GM12878 (cell line): Measurements from ENCODE around the gene TSPAN15. TPM values are rescaled to one million over a fixed set of nuclear protein-coding genes. Genes with fewer than 3 reads are reported as not detected.
"Not testable (repeated sequence)": the region's sequence is repeated elsewhere in the genome, so short reads cannot be mapped to it uniquely, and the experiment has no call there.

Source experiments
- ATAC-seq: fragments of 200-7000 bp; cut with Tn5 transposase; 3 replicates; pipeline ENCODE4 v1.9.1; 2020; ENCODE audit warnings: mild to moderate bottlenecking, moderate library complexity
- BruUV-seq: library from RNA; stranded (reverse); fragments of 400-500 nt; replicated peaks from 2 replicates; lab custom pipeline; 2021; lab: Mats Ljungman, UMichigan
- CTCF ChIA-PET: fragments of 300-600 bp; sonication (Branson Sonifier 250); formaldehyde crosslinking; extraction: SDS; loops from one replicate; lab custom pipeline; 2021; ENCODE audit warnings: inconsistent platforms; lab: Yijun Ruan, JAX
- POLR2A ChIA-PET: fragments of 350-600 bp; formaldehyde crosslinking; extraction: SDS; loops from one replicate; lab custom pipeline; 2021; ENCODE audit warnings: inconsistent platforms; lab: Charles Lee
- RAD21 ChIA-PET: fragments of 300-600 bp; sonication (Branson Sonifier 250); formaldehyde crosslinking; loops from one replicate; lab custom pipeline; 2023; ENCODE audit warnings: antibody characterized with exemption; ENCODE audit not compliant: unreplicated experiment; lab: Charles Lee
- SMC1A ChIA-PET: fragments of 300-600 bp; sonication (Branson Sonifier 250); formaldehyde crosslinking; loops from one replicate; lab custom pipeline; 2023; ENCODE audit not compliant: unreplicated experiment, uncharacterized antibody; lab: Charles Lee
- DNase-seq: peaks from one replicate; pipeline ENCODE4 v3.0.0-alpha.2; 2011; ENCODE audit warnings: low read depth, low spot score
- FAIRE-seq: peaks from 3 replicates; lab custom pipeline; 2011; peaks lifted over from hg19 to GRCh38; lab: Jason Lieb, UNC
- H2AFZ ChIP-seq: 2 replicates; pipeline ENCODE4 v1.6.0; 2011; ENCODE audit warnings: low read depth, low read length, control low read depth; ENCODE audit not compliant: control insufficient read depth
- H3K27ac ChIP-seq: 2 replicates; pipeline ENCODE4 v1.5.1; 2011; ENCODE audit warnings: control low read depth; ENCODE audit not compliant: control insufficient read depth, insufficient read depth
- H3K27me3 ChIP-seq, 2 experiments: replicated peaks in 1 of 2; 2 replicates each; pipeline versions ENCODE4 v1.6.0 to v1.6.1; 2011; ENCODE audit warnings: low read length in 1 of 2; ENCODE audit not compliant: control insufficient read depth in 2 of 2, insufficient read depth in 2 of 2
- H3K36me3 ChIP-seq, 2 experiments: 2 replicates each; pipeline ENCODE4 v1.5.1; 2011; ENCODE audit warnings: low read length in 1 of 2; ENCODE audit not compliant: control insufficient read depth in 2 of 2, insufficient read depth in 2 of 2
- H3K4me1 ChIP-seq: 2 replicates; pipeline ENCODE4 v1.6.1; 2011; ENCODE audit warnings: mild to moderate bottlenecking, low read length, moderate library complexity, mixed read lengths; ENCODE audit not compliant: control insufficient read depth, insufficient read depth
- H3K4me2 ChIP-seq: 2 replicates; pipeline ENCODE4 v1.6.0; 2011; ENCODE audit warnings: control low read depth; ENCODE audit not compliant: control insufficient read depth, insufficient read depth
- H3K4me3 ChIP-seq: fragments of 200-600 bp; sonication (generic); 2 replicates; pipeline ENCODE4 v1.5.1; 2016
- H3K79me2 ChIP-seq: 2 replicates; pipeline ENCODE4 v1.6.0; 2011; ENCODE audit warnings: low read length; ENCODE audit not compliant: control insufficient read depth, insufficient read depth
- H3K9ac ChIP-seq: 2 replicates; pipeline ENCODE4 v1.8.0; 2011; ENCODE audit warnings: low read length, control low read depth, mixed read lengths; ENCODE audit not compliant: control insufficient read depth, insufficient read depth
- H3K9me3 ChIP-seq: replicated peaks from 3 replicates; pipeline ENCODE4 v1.5.1; 2011; ENCODE audit warnings: mild to moderate bottlenecking, low read length; ENCODE audit not compliant: control insufficient read depth, insufficient read depth
- H4K20me1 ChIP-seq: 2 replicates; pipeline ENCODE4 v1.6.0; 2011; ENCODE audit not compliant: control insufficient read depth, insufficient read depth
- BACH1 ChIP-seq: fragments of 450-650 bp; IDR thresholded peaks from 2 replicates; pipeline ENCODE4 v1.6.1; 2017; ENCODE audit warnings: mild to moderate bottlenecking, borderline replicate concordance
- GATAD2B ChIP-seq: fragments of 450-650 bp; conservative IDR thresholded peaks from 2 replicates; pipeline ENCODE4 v1.6.1; 2017; ENCODE audit warnings: low read depth, mild to moderate bottlenecking, moderate library complexity
- LARP7 ChIP-seq: fragments of 450-650 bp; IDR thresholded peaks from 2 replicates; pipeline ENCODE4 v1.6.1; 2017; ENCODE audit warnings: mild to moderate bottlenecking
- ZNF217 ChIP-seq: fragments of 450-650 bp; IDR thresholded peaks from 2 replicates; pipeline ENCODE4 v1.6.1; 2017; ENCODE audit warnings: antibody characterized with exemption, mild to moderate bottlenecking
- WGBS: methylation state at CpG from one replicate; pipeline ENCODE4 v1.1.6; 2016; ENCODE audit warnings: low lambda C conversion rate; ENCODE audit not compliant: insufficient replicate concordance, insufficient coverage; ENCODE audit errors: missing lambda C conversion rate; 5-methylcytosine and 5-hydroxymethylcytosine counted together
- in situ Hi-C: fragments of 300-500 bp; cut with MboI; formaldehyde crosslinking; loops from 9 replicates; pipeline ENCODE4 v1.14.3; 2018; ENCODE audit warnings: mixed read lengths
- intact Hi-C: fragments of 100-400 bp; cut with micrococcal nuclease; formaldehyde crosslinking; loops from one replicate; pipeline ENCODE4 v1.14.2; 2022; ENCODE audit not compliant: unreplicated experiment
- polyA plus RNA-seq, 11 experiments: library from polyadenylated mRNA; depleted of rRNA in 4 of 11; unstranded in 6 of 11; stranded (reverse) in 5 of 11; fragments of >200 nt; fragmentation: Nextera tagmentation in 4 of 11; fragmentation: Illumina TruSeq in 1 of 11; extraction: Ambion mirVana in 4 of 11; extraction: Trizol in 1 of 11; gene quantifications; 1 replicate in 1 of 11; 2 replicates in 10 of 11; pipeline versions ENCODE4 v1.2.1 to v1.2.3, GENCODE V29; 2011 to 2016; ENCODE audit warnings: inconsistent platforms in 2 of 11, missing spikeins in 2 of 11, low read depth in 1 of 11
- total RNA-seq, 4 experiments: library from RNA; depleted of rRNA in 3 of 4; stranded (reverse); fragments of >200 nt in 3 of 4; fragmentation: Illumina TruSeq in 1 of 4; extraction: Trizol in 1 of 4; gene quantifications; 2 replicates each; pipeline versions ENCODE4 v1.2.1 to v1.2.3, GENCODE V29; 2013 to 2021

The TSPAN15 gene
- total and polyA plus RNA-seq, 10 of the 15 experiments (the other 5 are each of a cell fraction or from before 2014, with no cell fraction given): 1.3 to 8.5 (median 2.4) TPM; not detected in 2

- H3K9me3 ChIP-seq, H2AFZ ChIP-seq, H3K27ac ChIP-seq, FAIRE-seq, intact Hi-C loops, H3K4me3 ChIP-seq, in situ Hi-C loops, H3K36me3 ChIP-seq, DNase-seq, H3K9ac ChIP-seq, BruUV-seq, H3K27me3 ChIP-seq, H3K4me2 ChIP-seq, ATAC-seq, H4K20me1 ChIP-seq, H3K4me1 ChIP-seq, H3K79me2 ChIP-seq: not testable (repeated sequence)
- ChIA-PET RAD21 (interaction anchor here (1.3 to 3.3 kb wide), 3 partner anchors 14 to 21 kb away, joined by 4 to 16 read pairs (median 5); no protein-coding TSS in a partner anchor), POLR2A (interaction anchor here (0.6 to 1.6 kb wide), 5 partner anchors 12 to 125 kb away, joined by 3 to 5 read pairs (median 3); no protein-coding TSS in a partner anchor), SMC1A (interaction anchor here (1.5 to 3.3 kb wide), 3 partner anchors 15 to 37 kb away, joined by 3 to 14 read pairs (median 5); no protein-coding TSS in a partner anchor), CTCF (interaction anchor here (0.9 to 3.2 kb wide), 10 partner anchors 10 to 508 kb away, joined by 3 to 14 read pairs (median 4); no protein-coding TSS in a partner anchor)
- 66% methylated on average over 16 of the region's 16 CpGs for WGBS
- peak; percentile 56; the same call in 1 of the 2 replicates for TF ChIP-seq ZNF217
Observed at GRCh38 chr10:69450395-69450794, 870 bp upstream of the TSPAN15 start.

GRCh38 chr10:69451784-69452251 is 553 bp downstream of the TSPAN15 start:
- Histone ChIP-seq H3K36me3 (no peaks in the 10 kb centered on the region), H3K27ac (no peak overlapping the region), H3K79me2 (no peaks in the 10 kb centered on the region; the same call in 1 of the 2 replicates), H2AFZ (peak overlapping the region; percentile 73; the same call in 1 of the 2 replicates), H3K4me2 (peak overlapping the region; percentile 67), H3K9ac (peak overlapping the region; percentile 45), H3K27me3 (no peaks in the 10 kb centered on the region; a peak in 1 of 4 replicates)
- ChIA-PET RAD21 (interaction anchor here (3.3 kb wide), 1 partner anchor 13 kb away, joined by 16 read pairs; no protein-coding TSS in a partner anchor), SMC1A (interaction anchor here (1.8 to 3.3 kb wide), 2 partner anchors 11 to 14 kb away, joined by 7 to 14 read pairs; no protein-coding TSS in a partner anchor)
- FAIRE-seq: no peak
- in situ Hi-C loops: no loop called here
- intact Hi-C loops: no loop called here
- no TSS peak for BruUV-seq
- TF ChIP-seq LARP7 (peak; percentile 60; the same call in 1 of the 2 replicates), BACH1 (no peak), GATAD2B (0 out of 2 replicates have a peak, but pooled peaks have one; percentile 48)
- TF ChIP-seq, all 136 proteins: peak for 2
- ATAC-seq: peak; percentile 18
- POLR2A ChIA-PET: interaction anchor here (0.9 to 1.6 kb wide), 3 partner anchors 10 to 18 kb away, joined by 3 to 4 read pairs (median 3); no protein-coding TSS in a partner anchor
- no peak for DNase-seq
- Histone ChIP-seq H3K4me3 (peak overlapping the region; percentile 75), H3K9me3 (no peaks in the 10 kb centered on the region), H3K4me1 (no peaks in the 10 kb centered on the region; the same call in 1 of the 2 replicates), H4K20me1 (no peaks in the 10 kb centered on the region)
- WGBS: 38% methylated on average over 36 of the region's 38 CpGs
- CTCF ChIA-PET: interaction anchor here (0.9 to 3.2 kb wide), 3 partner anchors 13 to 56 kb away, joined by 6 to 16 read pairs (median 14); no protein-coding TSS in a partner anchor
